Bronchial epithelial cell (primary cell): ENCODE results near the gene RPF1. TPM values are rescaled to one million over a fixed set of nuclear protein-coding genes. Genes with fewer than 3 reads are reported as not detected.
"Not testable (repeated sequence)": the region's sequence is repeated elsewhere in the genome, so short reads cannot be mapped to it uniquely, and the experiment has no call there.

Experiments
- DNase-seq: peaks from one replicate; pipeline ENCODE4 v3.0.0-alpha.2; 2010; ENCODE audit warnings: low read depth
- FAIRE-seq: peaks from 2 replicates; lab custom pipeline; 2011; peaks lifted over from hg19 to GRCh38; lab: Jason Lieb, UNC
- H3K27me3 ChIP-seq: 2 replicates; pipeline ENCODE4 v1.5.1; 2011; ENCODE audit warnings: low read length; ENCODE audit not compliant: control insufficient read depth, insufficient read depth
- H3K36me3 ChIP-seq: 2 replicates; pipeline ENCODE4 v1.5.1; 2011; ENCODE audit warnings: low read length; ENCODE audit not compliant: control insufficient read depth, insufficient read depth
- H3K4me3 ChIP-seq: 2 replicates; pipeline ENCODE4 v1.5.1; 2011; ENCODE audit warnings: mild to moderate bottlenecking, low read depth, low read length, control low read depth
- CTCF ChIP-seq: IDR thresholded peaks from 2 replicates; pipeline ENCODE4 v1.5.1; 2011; ENCODE audit warnings: mild to moderate bottlenecking, moderate library complexity, low read length, control low read depth, inconsistent platforms; ENCODE audit not compliant: insufficient read depth, severe bottlenecking
- total RNA-seq: library from RNA; depleted of rRNA; stranded (reverse); fragments of >200 nt; gene quantifications from 2 replicates; pipeline ENCODE4 v1.2.1, GENCODE V29; 2014

RPF1 gene
- total RNA-seq, 1 donor from 2014 or later: 31.6 TPM

GRCh38 chr1:84436876-84437655 is 42.0 kb upstream of the RPF1 start:
- H3K27me3 ChIP-seq: no peaks in the 10 kb centered on the region
- no peak for TF ChIP-seq CTCF

GRCh38 chr1:84442256-84442655 is 36.8 kb upstream of the RPF1 start:
- Histone ChIP-seq H3K36me3 (no peaks in the 10 kb centered on the region), H3K4me3 (no peak overlapping the region), H3K27me3 (no peaks in the 10 kb centered on the region)
- peak; percentile 44 for TF ChIP-seq CTCF
- no peak for FAIRE-seq
- peak; percentile 96 for DNase-seq

More at GRCh38 chr1:84436876-84437655, 42.0 kb upstream of the RPF1 start:
- FAIRE-seq: no peak
- no peak for DNase-seq
- H3K4me3 ChIP-seq: no peak overlapping the region
- H3K36me3 ChIP-seq: no peaks in the 10 kb centered on the region

- DNase-seq, H3K36me3 ChIP-seq, FAIRE-seq, H3K4me3 ChIP-seq, H3K27me3 ChIP-seq: not testable (repeated sequence)
Observed at GRCh38 chr1:84442747-84443646, 36.1 kb upstream of the RPF1 start.

GRCh38 chr1:84448704-84449103 is 30.4 kb upstream of the RPF1 start:
- FAIRE-seq, H3K27me3 ChIP-seq, DNase-seq, H3K36me3 ChIP-seq, H3K4me3 ChIP-seq: not testable (repeated sequence)

- no peak overlapping the region for H3K4me3 ChIP-seq
- H3K27me3 ChIP-seq: no peaks in the 10 kb centered on the region
- FAIRE-seq (no peak), DNase-seq (peak; percentile 64)
- TF ChIP-seq CTCF: no peak
- no peaks in the 10 kb centered on the region for H3K36me3 ChIP-seq
Observed at GRCh38 chr1:84450910-84451309, 28.2 kb upstream of the RPF1 start.

- FAIRE-seq (no peak), DNase-seq (no peak)
- Histone ChIP-seq H3K4me3 (no peak overlapping the region), H3K27me3 (no peaks in the 10 kb centered on the region), H3K36me3 (no peaks in the 10 kb centered on the region)
- no peak for TF ChIP-seq CTCF
Observed at GRCh38 chr1:84452436-84452835, 26.6 kb upstream of the RPF1 start.
